Measurements from ENCODE around the gene MYO9A. TPM values are rescaled to one million over a fixed set of nuclear protein-coding genes. Genes with fewer than 3 reads are reported as not detected.

MYO9A gene
- total RNA-seq, 1 experiment from 2014 or later = 21.4 TPM

DNA sequence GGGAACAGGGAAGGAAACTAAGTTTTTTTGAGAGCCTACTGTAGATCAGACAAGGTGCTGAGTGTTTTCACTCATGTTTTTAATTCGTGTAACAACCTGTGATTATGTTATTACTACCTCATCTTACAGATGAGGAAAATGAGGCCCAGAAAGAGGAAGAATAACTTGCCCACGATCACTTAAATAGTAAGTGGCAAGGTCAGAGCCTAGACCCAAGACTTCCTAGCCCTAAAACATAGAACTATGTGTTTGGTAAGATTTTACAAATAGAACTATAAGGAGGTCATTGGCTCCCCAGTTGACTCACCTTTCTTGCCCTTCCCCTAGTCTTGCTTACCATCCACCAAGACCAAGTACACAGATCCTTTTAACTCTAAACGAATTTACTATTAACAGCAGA, 14.0 kb upstream of the MYO9A start:
- Histone ChIP-seq H4K20me1 (ENCODE audit: control insufficient read depth, insufficient read depth, insufficient read length) (no peaks in the 10 kb centered on the region), H3K27ac (ENCODE audit: insufficient read length, low read depth, low read length) (no peak overlapping the region), H4K91ac (ENCODE audit: insufficient read length, low read depth, low read length) (no peak overlapping the region), H3K4ac (ENCODE audit: low read depth, low read length) (no peak overlapping the region), H3K9ac (ENCODE audit: extremely low read depth, insufficient read length, low read length) (no peak overlapping the region), H3K23me2 (ENCODE audit: insufficient read length, low read depth, low read length, poor library complexity, severe bottlenecking) (no peaks in the 10 kb centered on the region), H3K18ac (ENCODE audit: insufficient read length, low read depth, low read length) (no peak overlapping the region), H3K9me3 (ENCODE audit: control insufficient read depth, low read depth, low read length) (no peaks in the 10 kb centered on the region), H3K79me2 (ENCODE audit: insufficient read depth, low read length) (no peaks in the 10 kb centered on the region), H3K27me3 (ENCODE audit: insufficient read depth, low read length) (no peaks in the 10 kb centered on the region), H4K8ac (replicated peaks; ENCODE audit: insufficient read length, low read depth, low read length) (no peak overlapping the region), H2AK5ac (ENCODE audit: insufficient read length, low read length) (no peak overlapping the region), H2BK15ac (ENCODE audit: low read depth, low read length) (no peak overlapping the region), H2BK120ac (ENCODE audit: low read depth, low read length, poor library complexity, severe bottlenecking) (no peak overlapping the region), H3T11ph (ENCODE audit: low read length) (no peak overlapping the region), H3K4me1 (ENCODE audit: insufficient read depth, low read length) (no peaks in the 10 kb centered on the region), H3K14ac (ENCODE audit: insufficient read depth, low read length) (no peak overlapping the region), H2BK20ac (ENCODE audit: low read depth, low read length, poor library complexity, severe bottlenecking) (no peak overlapping the region), H2AFZ (ENCODE audit: low read length) (no peak overlapping the region), H4K5ac (ENCODE audit: insufficient read length, low read depth, low read length) (no peak overlapping the region), H2BK12ac (ENCODE audit: insufficient read length, low read depth, low read length) (no peak overlapping the region), H3K56ac (ENCODE audit: insufficient read length, low read depth, low read length) (no peak overlapping the region), H3K23ac (ENCODE audit: insufficient read length, low read depth, low read length) (no peak overlapping the region), H2BK5ac (ENCODE audit: insufficient read length, low read length) (no peak overlapping the region), H3K79me1 (ENCODE audit: insufficient read depth, low read depth, low read length, poor library complexity, severe bottlenecking) (no peaks in the 10 kb centered on the region), H3K4me2 (ENCODE audit: insufficient read depth, insufficient read length, low read length) (no peak overlapping the region)
- Mint-ChIP-seq H3K27ac (no peak overlapping the region), H3K27me3 (ENCODE audit: low read depth) (no peaks in the 10 kb centered on the region), H3K4me1 (no peaks in the 10 kb centered on the region), H3K36me3 (ENCODE audit: insufficient read depth in 1 of 3, low read depth in 3 of 3) (no peaks in the 10 kb centered on the region), H3K4me3 (no peak overlapping the region), H3K9me3 (no peaks in the 10 kb centered on the region)
- DNase-seq = no peak
- TF ChIP-seq, protein P1, sequence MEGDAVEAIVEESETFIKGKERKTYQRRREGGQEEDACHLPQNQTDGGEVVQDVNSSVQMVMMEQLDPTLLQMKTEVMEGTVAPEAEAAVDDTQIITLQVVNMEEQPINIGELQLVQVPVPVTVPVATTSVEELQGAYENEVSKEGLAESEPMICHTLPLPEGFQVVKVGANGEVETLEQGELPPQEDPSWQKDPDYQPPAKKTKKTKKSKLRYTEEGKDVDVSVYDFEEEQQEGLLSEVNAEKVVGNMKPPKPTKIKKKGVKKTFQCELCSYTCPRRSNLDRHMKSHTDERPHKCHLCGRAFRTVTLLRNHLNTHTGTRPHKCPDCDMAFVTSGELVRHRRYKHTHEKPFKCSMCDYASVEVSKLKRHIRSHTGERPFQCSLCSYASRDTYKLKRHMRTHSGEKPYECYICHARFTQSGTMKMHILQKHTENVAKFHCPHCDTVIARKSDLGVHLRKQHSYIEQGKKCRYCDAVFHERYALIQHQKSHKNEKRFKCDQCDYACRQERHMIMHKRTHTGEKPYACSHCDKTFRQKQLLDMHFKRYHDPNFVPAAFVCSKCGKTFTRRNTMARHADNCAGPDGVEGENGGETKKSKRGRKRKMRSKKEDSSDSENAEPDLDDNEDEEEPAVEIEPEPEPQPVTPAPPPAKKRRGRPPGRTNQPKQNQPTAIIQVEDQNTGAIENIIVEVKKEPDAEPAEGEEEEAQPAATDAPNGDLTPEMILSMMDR (conservative IDR thresholded peaks at IDR 0.05) = no peak
- no CpG with 5 or more reads among the region's 3 CpGs for WGBS (ENCODE audit: extremely low coverage, insufficient read length, low lambda C conversion rate)
